GM12873 (cell line): ENCODE measurements around the gene NCAN.

Experiments used
- CTCF ChIP-seq: IDR thresholded peaks from 2 replicates; pipeline ENCODE4 v1.5.1; 2012; ENCODE audit warnings: low read depth, mild to moderate bottlenecking, moderate library complexity, low read length, control low read depth; ENCODE audit not compliant: insufficient read depth; ENCODE audit errors: missing control alignments

The NCAN gene

DNA sequence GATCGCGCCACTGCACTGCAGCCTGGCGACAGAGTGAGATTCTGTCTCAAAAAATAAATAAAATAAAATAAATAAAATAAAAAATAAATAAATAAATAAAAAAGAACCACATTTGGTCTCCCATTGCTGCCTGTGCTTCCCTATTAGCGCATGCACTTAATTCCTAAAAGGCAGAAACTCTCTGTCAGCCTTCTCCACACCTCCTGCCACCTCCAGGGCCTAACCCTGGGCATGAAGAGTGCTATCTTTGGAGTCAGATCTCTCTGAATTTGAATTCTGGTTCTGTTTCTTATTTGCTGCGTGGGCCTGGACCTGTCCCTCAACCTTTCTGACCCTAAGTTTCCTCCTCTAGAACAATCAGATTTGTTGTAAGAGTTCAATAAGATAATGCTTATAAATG is 11.3 kb downstream of the NCAN start:
- no peak for TF ChIP-seq CTCF

- no peak for TF ChIP-seq CTCF
Measured at GRCh38 chr19:19223636-19224035, 11.9 kb downstream of the NCAN start.

- no peak for TF ChIP-seq CTCF
Measured at GRCh38 chr19:19224150-19224851, 12.5 kb downstream of the NCAN start.

- TF ChIP-seq CTCF = peak; percentile 77
Measured at GRCh38 chr19:19224852-19225494, 13.2 kb downstream of the NCAN start.

DNA sequence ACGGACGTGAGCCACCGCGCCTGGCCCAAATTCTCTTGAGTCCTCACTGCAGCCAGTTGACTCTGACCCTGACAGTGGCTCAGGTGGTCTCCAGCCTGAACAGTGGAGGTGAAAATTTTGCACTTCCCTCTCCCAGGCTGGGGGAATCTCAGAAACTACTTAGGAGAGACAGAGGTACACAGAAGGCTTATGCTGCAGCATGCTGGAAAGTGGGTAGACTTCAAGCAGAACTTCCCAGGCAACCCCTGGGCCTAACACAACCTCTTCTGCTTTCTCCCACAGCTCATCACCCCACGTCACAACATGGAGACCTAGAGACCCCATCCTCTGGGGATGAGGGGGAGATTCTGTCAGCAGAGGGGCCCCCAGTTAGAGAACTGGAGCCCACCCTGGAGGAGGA is 14.4 kb downstream of the NCAN start:
- TF ChIP-seq CTCF = no peak

GRCh38 chr19:19226663-19227062 is 14.9 kb downstream of the NCAN start:
- no peak for TF ChIP-seq CTCF

DNA sequence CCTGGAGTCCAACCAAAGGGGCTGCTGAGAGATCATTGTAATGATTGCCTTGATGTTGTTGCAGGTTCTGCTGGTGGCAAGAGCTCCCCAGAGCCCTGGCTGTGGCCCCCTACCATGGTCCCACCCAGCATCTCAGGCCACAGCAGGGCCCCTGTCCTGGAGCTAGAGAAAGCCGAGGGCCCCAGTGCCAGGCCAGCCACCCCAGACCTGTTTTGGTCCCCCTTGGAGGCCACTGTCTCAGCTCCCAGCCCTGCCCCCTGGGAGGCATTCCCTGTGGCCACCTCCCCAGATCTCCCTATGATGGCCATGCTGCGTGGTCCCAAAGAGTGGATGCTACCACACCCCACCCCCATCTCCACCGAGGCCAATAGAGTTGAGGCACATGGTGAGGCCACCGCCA is 15.5 kb downstream of the NCAN start:
- no peak for TF ChIP-seq CTCF
